SW480 (cell line): Measurements from ENCODE around the gene TRPM3.
A peak's percentile ranks its signal among the peaks of the same experiment; 100 is the strongest.

Experiments
- DNase-seq: peaks from one replicate; pipeline ENCODE4 v3.0.0-alpha.2; 2016; ENCODE audit warnings: low spot score

TRPM3 gene

GRCh38 chr9:70883963-70884793, 237.2 kb downstream of the TRPM3 start:
- DNase-seq = no peak

- DNase-seq = peak; percentile 9
These were observed 238.4 kb downstream of the TRPM3 start for GRCh38 chr9:70883056-70883455.

- no peak for DNase-seq
These were observed 240.1 kb downstream of the TRPM3 start for GRCh38 chr9:70881333-70881732.

- no peak for DNase-seq
These were observed 240.9 kb downstream of the TRPM3 start for GRCh38 chr9:70880535-70880934.

GRCh38 chr9:70878576-70878975, 242.8 kb downstream of the TRPM3 start:
- no peak for DNase-seq

GRCh38 chr9:70874451-70874850, 247.0 kb downstream of the TRPM3 start:
- DNase-seq = no peak

- no peak for DNase-seq
These were observed 247.9 kb downstream of the TRPM3 start for GRCh38 chr9:70873506-70873905.

GRCh38 chr9:70868661-70869652, 252.5 kb downstream of the TRPM3 start:
- no peak for DNase-seq

- no peak for DNase-seq
These were observed 253.4 kb downstream of the TRPM3 start for GRCh38 chr9:70868041-70868440.

GRCh38 chr9:70865471-70865870, 255.9 kb downstream of the TRPM3 start:
- DNase-seq = no peak

GRCh38 chr9:70861797-70862196, 259.6 kb downstream of the TRPM3 start:
- DNase-seq = no peak

GRCh38 chr9:70861376-70861775, 260.0 kb downstream of the TRPM3 start:
- no peak for DNase-seq

GRCh38 chr9:70859694-70860093, 261.7 kb downstream of the TRPM3 start:
- DNase-seq = no peak

GRCh38 chr9:70856411-70856810, 265.0 kb downstream of the TRPM3 start:
- DNase-seq = no peak

GRCh38 chr9:70852711-70853240, 268.6 kb downstream of the TRPM3 start:
- DNase-seq = no peak

GRCh38 chr9:70840266-70840665, 281.2 kb downstream of the TRPM3 start:
- no peak for DNase-seq

GRCh38 chr9:70835323-70835722, 286.1 kb downstream of the TRPM3 start:
- DNase-seq = no peak

- DNase-seq = no peak
These were observed 288.9 kb downstream of the TRPM3 start for GRCh38 chr9:70832492-70832891.

GRCh38 chr9:70830618-70831017, 290.8 kb downstream of the TRPM3 start:
- DNase-seq = no peak

- DNase-seq = no peak
These were observed 291.7 kb downstream of the TRPM3 start for GRCh38 chr9:70829591-70830265.

- no peak for DNase-seq
These were observed 294.9 kb downstream of the TRPM3 start for GRCh38 chr9:70826562-70826961.

GRCh38 chr9:70823284-70823683, 298.1 kb downstream of the TRPM3 start:
- no peak for DNase-seq
